Tibial artery (tissue), 4 donors: ENCODE results near the gene ANKRD33B.

Source experiments
- DNase-seq, 2 donors: peaks; one replicate each; pipeline ENCODE4 v3.0.0-alpha.2; 2019
- H3K27ac ChIP-seq, 2 donors: fragments of 200-600 bp; sonication (generic) in 1 of 2; 1 replicate in 1 of 2; 2 replicates in 1 of 2; pipeline ENCODE4 v1.5.1; 2018 to 2019; ENCODE audit warnings: mild to moderate bottlenecking in 1 of 2
- H3K27me3 ChIP-seq, 2 donors: fragments of 200-600 bp; sonication (generic) in 1 of 2; one replicate each; pipeline versions ENCODE4 v1.5.1 to v1.6.0; 2016 to 2019
- H3K36me3 ChIP-seq, 3 donors: fragments of 200-600 bp; sonication (generic) in 2 of 3; one replicate each; pipeline ENCODE4 v1.5.1; 2016 to 2019; ENCODE audit warnings: mild to moderate bottlenecking in 2 of 3
- H3K4me1 ChIP-seq, 4 donors: fragments of 200-600 bp; sonication (generic) in 2 of 4; 1 replicate in 3 of 4; 2 replicates in 1 of 4; pipeline ENCODE4 v1.5.1; 2016 to 2019
- H3K4me3 ChIP-seq, 2 donors: fragments of 200-600 bp; sonication (generic) in 1 of 2; 1 replicate in 1 of 2; 2 replicates in 1 of 2; pipeline ENCODE4 v1.5.1; 2018 to 2019; ENCODE audit warnings: mild to moderate bottlenecking in 2 of 2
- H3K9me3 ChIP-seq, 3 donors: fragments of 200-600 bp; sonication (generic) in 1 of 3; one replicate each; pipeline ENCODE4 v1.5.1; 2016 to 2019
- intact Hi-C: fragments of 100-400 bp; cut with DNase I; formaldehyde crosslinking; loops from one replicate; pipeline ENCODE4 v1.15.0; 2023; ENCODE audit warnings: low total_unique reads
- TF ChIP-seq, protein P1 (sequence below), 2 experiments: fragments of 200-600 bp in 1 of 2; fragments of 450-650 bp in 1 of 2; IDR thresholded peaks; one replicate each; pipeline ENCODE4 v1.5.1; 2017 to 2019; ENCODE audit warnings: antibody characterized with exemption in 2 of 2, mild to moderate bottlenecking in 1 of 2, moderate library complexity in 1 of 2

The ANKRD33B gene

DNA sequence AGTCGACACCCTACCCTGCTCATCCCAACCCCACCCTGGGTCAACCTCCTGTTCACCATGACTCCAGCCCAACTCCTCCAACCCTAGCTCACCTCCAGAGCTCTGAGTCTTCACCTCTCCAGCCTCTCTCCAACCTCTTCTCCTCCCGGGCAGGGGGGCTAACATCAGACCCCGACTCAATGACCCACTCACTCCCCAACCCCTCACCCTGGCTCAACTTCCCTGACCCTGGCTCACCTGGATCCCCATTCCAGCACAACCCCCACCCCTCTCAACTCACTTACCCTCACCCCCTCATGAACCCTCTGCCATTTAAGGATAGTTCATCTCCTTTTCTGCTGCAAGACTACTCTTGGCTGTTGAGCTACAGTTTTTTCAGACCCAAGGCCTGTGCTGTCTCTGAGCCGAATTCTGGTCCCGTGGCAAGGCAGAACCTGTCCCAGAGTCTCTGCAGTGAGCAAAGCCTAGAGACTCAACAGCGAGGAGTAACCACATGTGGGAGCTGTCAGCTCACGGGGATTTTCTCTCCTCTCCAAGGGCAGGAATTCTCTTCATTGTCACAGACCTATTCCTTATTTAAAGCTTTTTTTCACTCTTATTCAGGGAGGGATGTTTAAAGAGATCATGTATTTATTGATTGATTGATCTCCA lies 29.8 kb downstream of the ANKRD33B start:
- peaks cover 0 to 11% (median 3%) of the 10 kb centered on the region in 4 donors for H3K4me1 ChIP-seq
- intact Hi-C loops = no loop called here
- H3K27me3 ChIP-seq = no peaks in the 10 kb centered on the region
- TF ChIP-seq, protein P1, sequence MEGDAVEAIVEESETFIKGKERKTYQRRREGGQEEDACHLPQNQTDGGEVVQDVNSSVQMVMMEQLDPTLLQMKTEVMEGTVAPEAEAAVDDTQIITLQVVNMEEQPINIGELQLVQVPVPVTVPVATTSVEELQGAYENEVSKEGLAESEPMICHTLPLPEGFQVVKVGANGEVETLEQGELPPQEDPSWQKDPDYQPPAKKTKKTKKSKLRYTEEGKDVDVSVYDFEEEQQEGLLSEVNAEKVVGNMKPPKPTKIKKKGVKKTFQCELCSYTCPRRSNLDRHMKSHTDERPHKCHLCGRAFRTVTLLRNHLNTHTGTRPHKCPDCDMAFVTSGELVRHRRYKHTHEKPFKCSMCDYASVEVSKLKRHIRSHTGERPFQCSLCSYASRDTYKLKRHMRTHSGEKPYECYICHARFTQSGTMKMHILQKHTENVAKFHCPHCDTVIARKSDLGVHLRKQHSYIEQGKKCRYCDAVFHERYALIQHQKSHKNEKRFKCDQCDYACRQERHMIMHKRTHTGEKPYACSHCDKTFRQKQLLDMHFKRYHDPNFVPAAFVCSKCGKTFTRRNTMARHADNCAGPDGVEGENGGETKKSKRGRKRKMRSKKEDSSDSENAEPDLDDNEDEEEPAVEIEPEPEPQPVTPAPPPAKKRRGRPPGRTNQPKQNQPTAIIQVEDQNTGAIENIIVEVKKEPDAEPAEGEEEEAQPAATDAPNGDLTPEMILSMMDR (IDR thresholded peaks at IDR 0.05) = no peak
- no peaks in the 10 kb centered on the region for H3K36me3 ChIP-seq
- no peaks in the 10 kb centered on the region for H3K9me3 ChIP-seq
- no peak overlapping the region for H3K27ac ChIP-seq
- DNase-seq = peak in 1 of 2 donors; percentile 23
- H3K4me3 ChIP-seq = no peak overlapping the region

DNA sequence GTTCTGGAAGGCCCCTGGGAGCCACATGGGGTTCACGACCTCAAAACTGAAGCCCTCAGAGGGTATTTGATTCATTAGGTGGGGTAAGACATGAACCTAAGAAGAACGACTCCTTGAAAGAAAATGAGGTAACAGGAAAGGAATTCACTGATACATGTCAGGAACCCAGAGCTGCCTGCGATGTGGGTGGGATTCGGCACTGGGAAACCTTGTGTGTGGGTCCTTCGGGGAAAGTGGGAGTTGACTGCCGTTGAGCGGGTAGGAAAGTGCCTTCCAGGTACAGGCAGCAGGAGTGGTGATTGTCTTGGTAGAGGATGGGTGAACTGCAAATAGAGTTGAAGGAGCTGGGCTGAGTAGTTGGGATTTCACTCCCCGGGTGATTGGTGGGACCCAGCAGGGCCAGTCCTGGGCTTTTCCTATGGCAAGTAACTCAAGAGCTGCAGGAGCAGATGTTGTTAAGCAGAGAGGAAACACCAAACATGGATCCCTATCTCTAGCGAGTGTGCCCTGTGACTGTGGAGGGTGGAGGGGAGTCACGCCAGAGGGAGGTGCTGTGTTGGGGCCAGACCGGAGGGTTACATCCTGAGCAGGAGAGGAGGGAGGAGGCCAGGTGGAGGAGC lies 30.8 kb downstream of the ANKRD33B start:
- no peak overlapping the region for H3K4me3 ChIP-seq
- H3K27ac ChIP-seq = no peak overlapping the region
- intact Hi-C loops = no loop called here
- peak in 1 of 2 donors; percentile 42 for DNase-seq
- no peaks in the 10 kb centered on the region for H3K9me3 ChIP-seq
- H3K4me1 ChIP-seq = peaks cover 0 to 11% (median 3%) of the 10 kb centered on the region in 4 donors
- TF ChIP-seq, protein P1 (IDR thresholded peaks at IDR 0.05) = no peak
- H3K36me3 ChIP-seq = no peaks in the 10 kb centered on the region
- H3K27me3 ChIP-seq = no peaks in the 10 kb centered on the region

DNA sequence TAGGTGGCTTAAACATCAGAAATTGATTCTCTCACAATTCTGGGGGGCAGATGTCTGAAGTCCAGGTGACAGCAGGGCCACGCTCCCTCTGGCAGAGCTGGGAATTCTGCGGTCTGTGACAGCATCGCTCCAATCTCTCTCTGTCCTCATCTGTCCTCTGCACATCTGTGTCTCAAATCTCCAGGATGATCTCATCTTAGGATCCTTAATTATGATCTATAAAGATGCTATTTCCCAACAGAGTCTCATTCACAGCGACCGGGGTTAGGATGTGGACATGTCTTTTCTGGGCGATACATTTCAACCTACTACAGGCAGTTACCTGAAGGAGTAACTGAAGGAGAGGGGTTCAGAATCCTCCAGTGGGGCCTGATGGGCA lies 31.4 kb downstream of the ANKRD33B start:
- intact Hi-C loops = no loop called here
- Histone ChIP-seq H3K4me1 (peaks cover 0 to 11% (median 3%) of the 10 kb centered on the region in 4 donors), H3K4me3 (peak overlapping the region in 1 of 2 donors; percentile 23), H3K9me3 (no peaks in the 10 kb centered on the region), H3K36me3 (no peaks in the 10 kb centered on the region), H3K27me3 (no peaks in the 10 kb centered on the region), H3K27ac (peak overlapping the region; percentile 8 to 14)
- TF ChIP-seq, protein P1 (IDR thresholded peaks at IDR 0.05) = no peak
- DNase-seq = peak in 1 of 2 donors; percentile 43

DNA sequence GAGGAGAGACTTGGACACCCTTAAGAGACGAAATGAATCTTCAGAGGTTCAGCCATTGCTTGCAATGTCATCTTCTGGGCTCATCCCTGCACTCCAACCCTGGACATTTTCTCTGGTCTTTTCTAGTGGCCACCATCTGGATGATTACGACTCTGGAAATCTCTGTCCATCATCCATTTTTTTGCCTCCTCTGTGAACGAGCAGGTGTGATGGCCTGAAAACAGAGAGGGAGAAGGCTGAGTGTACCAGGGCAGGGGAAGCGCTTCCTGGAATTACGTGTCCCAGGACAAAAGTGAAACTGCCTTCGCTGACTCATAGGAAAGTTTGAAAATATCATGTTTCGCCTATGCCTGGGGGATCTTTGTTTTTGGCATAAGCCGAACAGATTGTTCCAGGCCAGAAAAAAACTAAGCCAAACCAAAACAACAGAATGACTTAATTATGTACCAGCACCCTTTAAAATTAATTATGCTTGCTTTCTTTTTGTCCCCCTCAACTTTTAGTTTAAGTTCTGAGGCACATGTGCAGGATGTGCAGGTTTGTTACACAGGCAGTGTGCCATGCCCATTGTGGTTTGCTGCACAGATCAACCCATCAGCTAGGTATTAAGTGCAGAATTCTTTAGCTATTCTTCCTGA lies 31.9 kb downstream of the ANKRD33B start:
- Histone ChIP-seq H3K4me3 (peak overlapping the region in 1 of 2 donors; percentile 23), H3K9me3 (no peaks in the 10 kb centered on the region), H3K4me1 (peaks cover 0 to 11% (median 3%) of the 10 kb centered on the region in 4 donors), H3K27me3 (no peaks in the 10 kb centered on the region), H3K36me3 (no peaks in the 10 kb centered on the region), H3K27ac (peak overlapping the region; percentile 8 to 14)
- TF ChIP-seq, protein P1 (IDR thresholded peaks at IDR 0.05) = no peak
- peak; percentile 51 to 71 for DNase-seq
- intact Hi-C loops = no loop called here

DNA sequence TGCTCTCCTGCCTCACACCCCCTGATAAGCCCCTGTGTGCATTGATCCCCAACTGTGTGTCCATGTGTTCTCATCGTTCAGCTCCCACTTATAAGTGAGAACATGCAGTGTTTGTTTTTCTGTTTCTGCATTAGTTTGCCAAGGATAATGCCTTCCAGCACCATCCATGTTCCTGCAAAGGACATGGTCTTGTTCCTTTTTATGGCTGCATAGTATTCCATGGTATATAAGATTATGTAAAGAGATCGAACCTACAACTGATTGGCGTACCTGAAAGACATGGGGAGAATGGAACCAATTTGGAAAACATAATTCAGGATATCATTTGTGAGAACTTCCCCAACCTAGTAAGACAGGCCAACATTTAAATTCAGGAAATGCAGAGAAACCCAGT lies 32.4 kb downstream of the ANKRD33B start:
- H3K9me3 ChIP-seq = no peaks in the 10 kb centered on the region
- TF ChIP-seq, protein P1 (IDR thresholded peaks at IDR 0.05) = no peak
- peak overlapping the region in 1 of 2 donors; percentile 23 for H3K4me3 ChIP-seq
- intact Hi-C loops = no loop called here
- peak overlapping the region in 1 of 2 donors; percentile 8 for H3K27ac ChIP-seq
- H3K27me3 ChIP-seq = no peaks in the 10 kb centered on the region
- peaks cover 0 to 16% (median 6%) of the 10 kb centered on the region in 4 donors for H3K4me1 ChIP-seq
- no peak for DNase-seq
- no peaks in the 10 kb centered on the region for H3K36me3 ChIP-seq
